K562 (cell line): Measurements from ENCODE around the gene SS18L1.

Experiments used
- CHD2 ChIP-seq: IDR thresholded peaks from 2 replicates; pipeline ENCODE4 v1.6.1; 2011; ENCODE audit warnings: low read depth, low read length
- EZH2 ChIP-seq: IDR thresholded peaks from 2 replicates; pipeline ENCODE4 v1.6.1; 2012; ENCODE audit warnings: low read depth, mild to moderate bottlenecking, inconsistent platforms, low read length, borderline replicate concordance
- HCFC1 ChIP-seq: IDR thresholded peaks from 2 replicates; pipeline ENCODE4 v1.6.1; 2012; ENCODE audit warnings: low read depth, low read length, improper control_type of control experiment
- HNRNPUL1 ChIP-seq: fragments of 200-400 bp; formaldehyde crosslinking; IDR thresholded peaks from 2 replicates; pipeline ENCODE4 v1.6.1; 2017; ENCODE audit warnings: low read length
- KDM1A ChIP-seq, 2 experiments: fragments of 450-650 bp; IDR thresholded peaks; 2 replicates each; pipeline ENCODE4 v1.6.1; 2016; ENCODE audit warnings: mild to moderate bottlenecking in 2 of 2
- NBN ChIP-seq: fragments of 450-650 bp; IDR thresholded peaks from 2 replicates; pipeline ENCODE4 v1.6.1; 2016; ENCODE audit warnings: low read depth, mild to moderate bottlenecking
- NELFE ChIP-seq: IDR thresholded peaks from 2 replicates; pipeline ENCODE4 v1.6.1; 2011; ENCODE audit warnings: mild to moderate bottlenecking; ENCODE audit not compliant: insufficient read depth, insufficient read length
- SMAD1 ChIP-seq: fragments of 150-350 bp; IDR thresholded peaks from 2 replicates; pipeline ENCODE4 v1.6.1; 2014; ENCODE audit warnings: low read length, low read depth; ENCODE audit not compliant: partially characterized antibody
- SP1 ChIP-seq: sonication (generic); formaldehyde crosslinking; IDR thresholded peaks from 2 replicates; pipeline ENCODE4 v1.8.1; 2022; ENCODE audit warnings: mild to moderate bottlenecking, missing genetic modification reagents
- ZNF124 ChIP-seq: sonication (generic); formaldehyde crosslinking; IDR thresholded peaks from 2 replicates; pipeline ENCODE4 v1.8.1; 2022; ENCODE audit warnings: missing genetic modification reagents
- ZNF311 ChIP-seq: fragments of 250-450 bp; sonication (Bioruptor Pico); IDR thresholded peaks from 2 replicates; pipeline ENCODE4 v1.4.0; 2020; ENCODE audit warnings: mild to moderate bottlenecking, moderate library complexity
- TF ChIP-seq, protein P1 (sequence below): fragments of 250-450 bp; sonication (Bioruptor Pico); IDR thresholded peaks from 2 replicates; pipeline ENCODE4 v1.8.0; 2022; ENCODE audit warnings: moderate library complexity, mild to moderate bottlenecking, inconsistent platforms
- TF ChIP-seq, protein P2 (sequence below): fragments of 450-650 bp; IDR thresholded peaks from 2 replicates; pipeline ENCODE4 v1.6.1; 2016
- TF ChIP-seq, protein P3 (sequence below): fragments of 200-800 bp; sonication (Bioruptor generic); IDR thresholded peaks from 2 replicates; pipeline ENCODE4 v1.6.1; 2016; ENCODE audit warnings: missing genetic modification characterization, missing compliant biosample characterization

DNA sequence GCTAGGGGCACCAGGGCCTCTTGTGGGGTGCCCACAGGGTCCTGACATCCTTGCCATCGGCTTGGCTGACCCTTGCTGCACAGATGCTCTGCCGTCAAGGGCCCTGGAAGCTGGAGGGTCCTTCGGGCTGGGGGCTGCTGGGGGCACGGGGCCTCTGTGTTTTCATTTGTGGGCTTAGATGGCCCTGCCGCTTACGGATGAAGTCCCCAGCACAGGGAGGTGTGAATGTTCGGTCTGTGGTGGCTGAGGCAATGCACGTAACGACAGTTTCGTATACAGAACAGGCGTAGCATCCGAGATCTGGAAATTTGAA lies 14.5 kb downstream of the SS18L1 start:
- TF ChIP-seq, protein P1, sequence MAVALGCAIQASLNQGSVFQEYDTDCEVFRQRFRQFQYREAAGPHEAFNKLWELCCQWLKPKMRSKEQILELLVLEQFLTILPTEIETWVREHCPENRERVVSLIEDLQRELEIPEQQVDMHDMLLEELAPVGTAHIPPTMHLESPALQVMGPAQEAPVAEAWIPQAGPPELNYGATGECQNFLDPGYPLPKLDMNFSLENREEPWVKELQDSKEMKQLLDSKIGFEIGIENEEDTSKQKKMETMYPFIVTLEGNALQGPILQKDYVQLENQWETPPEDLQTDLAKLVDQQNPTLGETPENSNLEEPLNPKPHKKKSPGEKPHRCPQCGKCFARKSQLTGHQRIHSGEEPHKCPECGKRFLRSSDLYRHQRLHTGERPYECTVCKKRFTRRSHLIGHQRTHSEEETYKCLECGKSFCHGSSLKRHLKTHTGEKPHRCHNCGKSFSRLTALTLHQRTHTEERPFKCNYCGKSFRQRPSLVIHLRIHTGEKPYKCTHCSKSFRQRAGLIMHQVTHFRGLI (CRISPR knock-in tag), result no peak
- no peak for TF ChIP-seq NBN
- no peak for TF ChIP-seq EZH2
- no peak for TF ChIP-seq KDM1A (IDR thresholded peaks at IDR 0.05)
- TF ChIP-seq NELFE, result no peak
- TF ChIP-seq HCFC1, result no peak
- no peak for TF ChIP-seq ZNF311 (CRISPR knock-in tag)
- no peak for TF ChIP-seq HNRNPUL1
- no peak for TF ChIP-seq SMAD1
- TF ChIP-seq CHD2, result no peak
- TF ChIP-seq SP1 (CRISPR knock-in tag), result no peak
- TF ChIP-seq ZNF124 (CRISPR knock-in tag), result no peak
- TF ChIP-seq, protein P2, sequence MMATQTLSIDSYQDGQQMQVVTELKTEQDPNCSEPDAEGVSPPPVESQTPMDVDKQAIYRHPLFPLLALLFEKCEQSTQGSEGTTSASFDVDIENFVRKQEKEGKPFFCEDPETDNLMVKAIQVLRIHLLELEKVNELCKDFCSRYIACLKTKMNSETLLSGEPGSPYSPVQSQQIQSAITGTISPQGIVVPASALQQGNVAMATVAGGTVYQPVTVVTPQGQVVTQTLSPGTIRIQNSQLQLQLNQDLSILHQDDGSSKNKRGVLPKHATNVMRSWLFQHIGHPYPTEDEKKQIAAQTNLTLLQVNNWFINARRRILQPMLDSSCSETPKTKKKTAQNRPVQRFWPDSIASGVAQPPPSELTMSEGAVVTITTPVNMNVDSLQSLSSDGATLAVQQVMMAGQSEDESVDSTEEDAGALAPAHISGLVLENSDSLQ, result no peak
- TF ChIP-seq, protein P3, sequence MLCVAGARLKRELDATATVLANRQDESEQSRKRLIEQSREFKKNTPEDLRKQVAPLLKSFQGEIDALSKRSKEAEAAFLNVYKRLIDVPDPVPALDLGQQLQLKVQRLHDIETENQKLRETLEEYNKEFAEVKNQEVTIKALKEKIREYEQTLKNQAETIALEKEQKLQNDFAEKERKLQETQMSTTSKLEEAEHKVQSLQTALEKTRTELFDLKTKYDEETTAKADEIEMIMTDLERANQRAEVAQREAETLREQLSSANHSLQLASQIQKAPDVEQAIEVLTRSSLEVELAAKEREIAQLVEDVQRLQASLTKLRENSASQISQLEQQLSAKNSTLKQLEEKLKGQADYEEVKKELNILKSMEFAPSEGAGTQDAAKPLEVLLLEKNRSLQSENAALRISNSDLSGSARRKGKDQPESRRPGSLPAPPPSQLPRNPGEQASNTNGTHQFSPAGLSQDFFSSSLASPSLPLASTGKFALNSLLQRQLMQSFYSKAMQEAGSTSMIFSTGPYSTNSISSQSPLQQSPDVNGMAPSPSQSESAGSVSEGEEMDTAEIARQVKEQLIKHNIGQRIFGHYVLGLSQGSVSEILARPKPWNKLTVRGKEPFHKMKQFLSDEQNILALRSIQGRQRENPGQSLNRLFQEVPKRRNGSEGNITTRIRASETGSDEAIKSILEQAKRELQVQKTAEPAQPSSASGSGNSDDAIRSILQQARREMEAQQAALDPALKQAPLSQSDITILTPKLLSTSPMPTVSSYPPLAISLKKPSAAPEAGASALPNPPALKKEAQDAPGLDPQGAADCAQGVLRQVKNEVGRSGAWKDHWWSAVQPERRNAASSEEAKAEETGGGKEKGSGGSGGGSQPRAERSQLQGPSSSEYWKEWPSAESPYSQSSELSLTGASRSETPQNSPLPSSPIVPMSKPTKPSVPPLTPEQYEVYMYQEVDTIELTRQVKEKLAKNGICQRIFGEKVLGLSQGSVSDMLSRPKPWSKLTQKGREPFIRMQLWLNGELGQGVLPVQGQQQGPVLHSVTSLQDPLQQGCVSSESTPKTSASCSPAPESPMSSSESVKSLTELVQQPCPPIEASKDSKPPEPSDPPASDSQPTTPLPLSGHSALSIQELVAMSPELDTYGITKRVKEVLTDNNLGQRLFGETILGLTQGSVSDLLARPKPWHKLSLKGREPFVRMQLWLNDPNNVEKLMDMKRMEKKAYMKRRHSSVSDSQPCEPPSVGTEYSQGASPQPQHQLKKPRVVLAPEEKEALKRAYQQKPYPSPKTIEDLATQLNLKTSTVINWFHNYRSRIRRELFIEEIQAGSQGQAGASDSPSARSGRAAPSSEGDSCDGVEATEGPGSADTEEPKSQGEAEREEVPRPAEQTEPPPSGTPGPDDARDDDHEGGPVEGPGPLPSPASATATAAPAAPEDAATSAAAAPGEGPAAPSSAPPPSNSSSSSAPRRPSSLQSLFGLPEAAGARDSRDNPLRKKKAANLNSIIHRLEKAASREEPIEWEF (CRISPR knock-in tag), result no peak
